K562 (cell line): ENCODE measurements around the gene AHCYL1. TPM values are rescaled to one million over a fixed set of nuclear protein-coding genes. Genes with fewer than 3 reads are reported as not detected.

Source experiments
- CAMTA2 ChIP-seq: fragments of 250-450 bp; sonication (Bioruptor Pico); conservative IDR thresholded peaks from 2 replicates; pipeline ENCODE4 v1.5.1; 2022
- FOXK2 ChIP-seq, 2 experiments: fragments of 450-650 bp; IDR thresholded peaks in 1 of 2; conservative IDR thresholded peaks in 1 of 2; 2 replicates each; pipeline ENCODE4 v1.6.1; 2016; ENCODE audit warnings: low read depth in 2 of 2, mild to moderate bottlenecking in 1 of 2
- FUS ChIP-seq: fragments of 200-400 bp; formaldehyde crosslinking; optimal IDR thresholded peaks from 2 replicates; pipeline ENCODE3; 2017; ENCODE audit warnings: low read depth, low read length
- HBP1 ChIP-seq: fragments of 450-650 bp; formaldehyde crosslinking; IDR thresholded peaks from 2 replicates; pipeline ENCODE4 v1.4.0; 2022; ENCODE audit warnings: missing genetic modification characterization
- MLX ChIP-seq, 2 experiments: fragments of 450-650 bp in 1 of 2; sonication (generic) in 1 of 2; formaldehyde crosslinking; conservative IDR thresholded peaks; 2 replicates each; pipeline versions ENCODE4 v1.4.0 to v1.8.1; 2020 to 2022; ENCODE audit warnings: mild to moderate bottlenecking in 1 of 2, missing genetic modification reagents in 1 of 2
- SAFB2 ChIP-seq: fragments of 200-400 bp; formaldehyde crosslinking; IDR thresholded peaks from 2 replicates; pipeline ENCODE4 v1.6.1; 2018; ENCODE audit warnings: borderline replicate concordance, low read length, low read depth, moderate library complexity; ENCODE audit not compliant: severe bottlenecking
- SIRT6 ChIP-seq: IDR thresholded peaks from one replicate; pipeline ENCODE4 v1.6.1; 2012; ENCODE audit warnings: low read depth, mild to moderate bottlenecking, control low read depth, inconsistent platforms, low read length, moderate library complexity
- SMARCA5 ChIP-seq: fragments of 450-650 bp; IDR thresholded peaks from 2 replicates; pipeline ENCODE4 v1.6.1; 2016
- XRCC3 ChIP-seq: fragments of 450-650 bp; IDR thresholded peaks from 2 replicates; pipeline ENCODE4 v1.6.1; 2017; ENCODE audit warnings: mild to moderate bottlenecking, moderate library complexity
- ZNF134 ChIP-seq: fragments of 250-450 bp; sonication (Bioruptor Pico); conservative IDR thresholded peaks from 2 replicates; pipeline ENCODE4 v1.4.0; 2020
- ZNF165 ChIP-seq: fragments of 250-450 bp; sonication (Bioruptor Pico); IDR thresholded peaks from 2 replicates; pipeline ENCODE4 v1.4.0; 2020; ENCODE audit warnings: borderline replicate concordance
- ZNF518B ChIP-seq: fragments of 250-450 bp; sonication (Bioruptor Pico); IDR thresholded peaks from 2 replicates; pipeline ENCODE4 v1.5.0; 2021; ENCODE audit warnings: mild to moderate bottlenecking, moderate library complexity
- ZNF589 ChIP-seq: fragments of 200-800 bp; sonication (Bioruptor generic); IDR thresholded peaks from 2 replicates; pipeline ENCODE4 v1.6.1; 2016; ENCODE audit warnings: low read depth, missing genetic modification characterization, missing compliant biosample characterization
- ZNF592 ChIP-seq: fragments of 450-650 bp; IDR thresholded peaks from 2 replicates; pipeline ENCODE4 v1.6.1; 2017; ENCODE audit warnings: antibody characterized with exemption, mild to moderate bottlenecking
- ZNF644 ChIP-seq: fragments of 200-800 bp; sonication (Bioruptor generic); IDR thresholded peaks from 2 replicates; pipeline ENCODE4 v1.6.1; 2016; ENCODE audit warnings: low read depth, missing genetic modification characterization, missing compliant biosample characterization
- ZNF740 ChIP-seq, 3 experiments: fragments of 200-800 bp in 1 of 3; sonication (Bioruptor generic) in 1 of 3; sonication (generic) in 1 of 3; formaldehyde crosslinking in 1 of 3; IDR thresholded peaks; 2 replicates each; pipeline versions ENCODE4 v1.6.1 to v1.8.0; 2016 to 2022; ENCODE audit warnings: mild to moderate bottlenecking in 2 of 3, missing compliant biosample characterization in 2 of 3, missing genetic modification characterization in 2 of 3, missing genetic modification reagents in 1 of 3
- polyA plus RNA-seq, 8 experiments: library from polyadenylated mRNA; depleted of rRNA in 4 of 8; stranded (reverse) in 5 of 8; unstranded in 3 of 8; fragments of >200 nt; fragmentation: Nextera tagmentation in 2 of 8; fragmentation: Illumina TruSeq in 1 of 8; extraction: Ambion mirVana in 2 of 8; extraction: Trizol in 1 of 8; gene quantifications; 2 replicates each; pipeline versions ENCODE4 v1.2.1 to v1.2.3, GENCODE V29; 2011 to 2014; ENCODE audit warnings: inconsistent platforms in 1 of 8, missing spikeins in 1 of 8
- total RNA-seq, 7 experiments: library from RNA; depleted of rRNA in 6 of 7; stranded (reverse); fragments of >200 nt in 6 of 7; fragmentation: Illumina TruSeq in 2 of 7; extraction: Trizol in 2 of 7; gene quantifications; 2 replicates each; pipeline versions ENCODE4 v1.2.1 to v1.2.3, GENCODE V29; 2011 to 2021; ENCODE audit warnings: low replicate concordance in 1 of 7

AHCYL1 gene
- total and polyA plus RNA-seq, 9 of the 15 experiments (the other 6 are each of a cell fraction or from before 2014, with no cell fraction given), result 27.3 to 118 (median 44.5) TPM

- TF ChIP-seq ZNF592 (no peak), MLX (CRISPR knock-in tag; conservative IDR thresholded peaks at IDR 0.05) (no peak), ZNF644 (tag) (no peak), SIRT6 (no peak), FOXK2 (conservative IDR thresholded peaks at IDR 0.05 in 1 of 2, IDR thresholded peaks at IDR 0.05 in 1 of 2; ENCODE audit: low read depth in 2 of 2) (peak; percentile 39 to 66; a peak in 3 of 4 replicates), ZNF740 (CRISPR knock-in tag; IDR thresholded peaks at IDR 0.05) (no peak), ZNF740 (tag; IDR thresholded peaks at IDR 0.05) (no peak), ZNF134 (CRISPR knock-in tag) (no peak), XRCC3 (no peak), FUS (no peak), ZNF165 (CRISPR knock-in tag) (no peak), ZNF518B (CRISPR knock-in tag) (no peak), CAMTA2 (CRISPR knock-in tag) (no peak), SMARCA5 (no peak), SAFB2 (no peak), HBP1 (CRISPR knock-in tag) (no peak), ZNF589 (CRISPR knock-in tag) (0 out of 2 replicates have a peak, but pooled peaks have one; percentile 66)
Measured at GRCh38 chr1:110003747-110004428, 19.3 kb downstream of the AHCYL1 start (continued).
